Large intestine (tissue), 3 donors: ENCODE data around the gene SPEN. TPM values are rescaled to one million over a fixed set of nuclear protein-coding genes. Genes with fewer than 3 reads are reported as not detected.

Experiments
- DNase-seq, 2 donors: peaks; one replicate each; pipeline versions ENCODE4 v3.0.0 to v3.0.0-alpha.2; 2013
- H3K27ac ChIP-seq: one replicate; pipeline ENCODE4 v1.5.1; 2013; ENCODE audit warnings: low read length
- H3K27me3 ChIP-seq: 2 replicates; pipeline ENCODE4 v1.6.1; 2013; ENCODE audit warnings: low read length; ENCODE audit not compliant: control insufficient read depth, insufficient read depth
- H3K36me3 ChIP-seq: 2 replicates; pipeline ENCODE4 v1.6.1; 2013; ENCODE audit warnings: low read length; ENCODE audit not compliant: control insufficient read depth, insufficient read depth
- H3K4me1 ChIP-seq: one replicate; pipeline ENCODE4 v1.6.1; 2013; ENCODE audit warnings: low read length; ENCODE audit not compliant: control insufficient read depth, insufficient read depth
- H3K4me3 ChIP-seq: one replicate; pipeline ENCODE4 v1.5.1; 2013; ENCODE audit warnings: low read length
- H3K9me3 ChIP-seq: one replicate; pipeline ENCODE4 v1.6.1; 2013; ENCODE audit warnings: mild to moderate bottlenecking, low read depth, low read length, moderate library complexity; ENCODE audit not compliant: control insufficient read depth
- WGBS: methylation state at CpG from one replicate; pipeline ENCODE4 v1.1.5; 2013; ENCODE audit warnings: low lambda C conversion rate; ENCODE audit not compliant: insufficient coverage; 5-methylcytosine and 5-hydroxymethylcytosine counted together
- polyA plus RNA-seq: library from polyadenylated mRNA; unstranded; fragments of 120-200 nt; gene quantifications from one replicate; pipeline ENCODE4 v1.2.1, GENCODE V29; 2013

The SPEN gene
- polyA plus RNA-seq, 1 donor, result 47.8 TPM

GRCh38 chr1:15847893-15848142, 311 bp downstream of the SPEN start:
- Histone ChIP-seq H3K4me3 (peak overlapping the region; percentile 74), H3K27me3 (no peaks in the 10 kb centered on the region), H3K9me3 (no peaks in the 10 kb centered on the region), H3K4me1 (peaks cover 12% of the 10 kb centered on the region), H3K36me3 (no peaks in the 10 kb centered on the region), H3K27ac (peak overlapping the region; percentile 66)
- DNase-seq, result no peak
- WGBS, result no CpG with 5 or more reads among the region's 34 CpGs

DNA sequence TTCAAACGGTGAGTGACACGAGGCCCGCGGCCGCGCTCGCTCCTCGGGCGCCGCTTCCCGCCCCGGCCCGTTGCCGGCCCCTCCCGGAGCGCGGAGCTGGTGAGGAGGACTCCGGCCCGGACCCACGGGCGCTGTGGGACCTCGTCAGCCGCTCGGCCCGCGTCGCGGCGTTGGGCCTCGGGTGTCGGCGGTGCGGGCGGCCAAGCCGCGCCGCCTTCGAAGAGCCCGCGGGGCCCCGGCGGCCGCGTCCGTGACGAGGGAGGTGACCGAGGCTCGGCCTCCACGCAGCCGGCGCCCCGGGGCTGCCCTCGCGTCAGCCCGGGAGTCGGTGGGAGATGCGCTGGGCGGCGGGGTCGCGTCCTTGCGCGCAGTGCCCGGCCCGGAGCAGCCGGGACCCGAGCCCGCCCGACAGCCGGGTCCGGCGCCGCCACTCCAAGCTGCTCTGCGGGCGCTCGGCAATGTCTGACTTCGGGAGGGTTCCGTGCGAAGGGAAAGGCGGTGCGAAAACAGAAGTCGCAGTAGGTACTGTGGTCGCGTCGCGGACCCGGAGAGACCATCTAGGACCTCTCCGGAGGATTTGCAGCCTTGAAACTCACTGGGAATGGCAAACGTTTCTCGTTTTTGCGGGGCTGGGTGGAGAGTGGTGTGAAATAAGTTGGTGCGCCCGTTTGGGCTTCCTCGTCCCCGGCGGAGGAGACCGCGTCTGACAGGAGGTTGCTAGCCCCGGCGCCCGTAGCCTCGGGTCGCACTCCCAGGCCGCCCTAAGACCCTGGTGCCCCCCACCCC, 829 bp downstream of the SPEN start:
- WGBS, result no CpG with 5 or more reads among the region's 104 CpGs
- peak overlapping the region; percentile 94 for H3K27ac ChIP-seq
- H3K4me3 ChIP-seq, result peak overlapping the region; percentile 74
- no peaks in the 10 kb centered on the region for H3K9me3 ChIP-seq
- H3K4me1 ChIP-seq, result peaks cover 12% of the 10 kb centered on the region
- DNase-seq, result peak in 1 of 2 donors; percentile 65
- no peaks in the 10 kb centered on the region for H3K27me3 ChIP-seq
- H3K36me3 ChIP-seq, result no peaks in the 10 kb centered on the region

DNA sequence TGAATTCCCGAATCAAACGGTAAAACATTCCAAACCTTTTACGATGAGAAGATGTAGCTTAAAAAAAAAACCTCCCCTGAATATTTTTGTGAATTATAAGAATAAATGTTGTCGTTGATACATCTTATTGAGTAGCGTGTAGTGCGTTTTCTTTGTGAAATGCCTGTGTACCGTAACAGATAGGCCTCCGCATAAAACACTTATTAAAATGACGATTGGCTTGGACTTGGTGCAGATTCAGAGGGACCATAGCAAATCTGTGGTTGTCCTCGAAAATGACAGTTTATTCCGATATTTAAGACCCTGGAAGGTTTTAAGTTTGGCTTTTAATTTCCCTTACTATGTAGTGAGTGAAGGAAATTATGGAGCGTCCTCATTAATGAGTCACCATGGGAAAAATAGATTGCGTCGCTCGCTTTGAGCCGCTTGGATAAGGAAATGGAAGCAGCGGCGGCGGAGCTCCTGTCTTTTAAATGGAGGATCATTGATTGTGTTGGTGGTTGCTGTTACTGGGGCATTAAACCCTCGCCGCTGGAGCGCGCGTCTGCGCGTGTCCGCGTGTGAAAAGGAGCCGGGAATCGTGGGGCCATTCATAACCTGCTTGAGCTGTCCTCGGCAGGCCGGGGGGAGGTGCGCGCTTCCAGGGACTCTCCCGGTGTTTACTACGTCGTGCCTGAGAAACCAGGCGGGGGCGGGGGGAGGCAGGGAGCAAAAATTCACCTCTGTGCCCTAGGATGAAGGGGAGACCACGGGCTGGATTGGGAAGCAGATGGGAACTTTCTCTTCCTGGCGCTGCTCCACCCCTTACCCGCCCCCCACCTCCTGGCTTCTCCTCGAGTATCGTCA, 1.6 kb downstream of the SPEN start:
- Histone ChIP-seq H3K27ac (peak overlapping the region; percentile 94), H3K36me3 (no peaks in the 10 kb centered on the region), H3K4me1 (peaks cover 12% of the 10 kb centered on the region), H3K4me3 (peak overlapping the region; percentile 74), H3K27me3 (no peaks in the 10 kb centered on the region), H3K9me3 (no peaks in the 10 kb centered on the region)
- WGBS, result no CpG with 5 or more reads among the region's 44 CpGs
- DNase-seq, result peak; percentile 91 to 93

DNA sequence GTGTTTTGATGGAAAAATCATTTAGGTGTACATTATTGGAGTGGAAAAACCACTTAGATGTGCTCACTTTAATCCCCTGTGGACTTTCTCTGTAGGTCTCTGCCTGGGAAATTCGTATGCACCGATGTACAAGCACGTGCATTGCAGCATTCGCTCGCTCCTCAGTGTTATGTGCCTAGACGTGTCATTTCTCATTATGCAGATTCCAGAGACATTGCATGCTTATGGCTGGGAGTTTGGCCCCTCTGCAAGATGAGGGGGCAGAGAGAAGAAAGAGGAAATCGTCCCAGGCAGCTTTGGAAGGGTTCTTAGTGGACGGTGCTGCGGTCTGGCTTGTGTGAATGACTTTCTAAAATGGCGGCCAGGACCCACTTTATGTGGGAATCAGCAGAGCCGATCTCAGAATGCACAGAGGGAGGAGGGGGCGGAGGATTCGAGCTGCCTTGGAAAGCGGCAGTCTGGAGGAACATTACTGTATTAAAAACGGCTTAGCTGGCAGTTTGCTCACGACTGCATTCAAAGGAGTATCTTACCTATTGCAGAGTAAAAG, 2.3 kb downstream of the SPEN start:
- Histone ChIP-seq H3K27ac (peak overlapping the region; percentile 94), H3K4me3 (peak overlapping the region; percentile 74), H3K36me3 (no peaks in the 10 kb centered on the region), H3K4me1 (peaks cover 12% of the 10 kb centered on the region), H3K9me3 (no peaks in the 10 kb centered on the region), H3K27me3 (no peaks in the 10 kb centered on the region)
- WGBS, result no CpG with 5 or more reads among the region's 16 CpGs
- DNase-seq, result peak in 1 of 2 donors; percentile 78

DNA sequence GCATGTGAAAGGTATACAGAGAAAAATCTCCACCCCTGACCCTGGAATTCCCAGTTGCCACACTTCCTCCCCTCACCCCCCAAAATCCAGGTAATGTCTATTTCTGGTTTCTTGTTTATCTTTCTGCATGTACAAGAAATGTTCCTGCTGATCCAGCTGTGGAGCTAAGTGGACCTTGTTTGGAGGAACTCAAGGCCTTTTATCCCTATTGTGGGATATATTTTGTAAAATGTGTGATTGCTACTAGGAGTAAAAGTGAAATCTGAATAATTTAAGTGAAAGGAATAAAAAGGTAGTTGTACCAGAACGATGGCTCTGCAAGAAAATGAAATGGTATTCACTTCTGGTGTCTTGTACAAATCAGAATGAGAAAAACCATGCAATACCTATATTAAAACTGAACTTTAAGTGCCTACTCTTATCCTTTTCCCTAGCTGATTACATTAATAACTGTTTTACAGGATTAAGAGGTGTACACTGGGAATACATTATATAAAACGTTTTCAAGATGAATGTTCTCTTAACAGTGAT, 3.0 kb downstream of the SPEN start:
- Histone ChIP-seq H3K9me3 (no peaks in the 10 kb centered on the region), H3K27me3 (no peaks in the 10 kb centered on the region), H3K36me3 (no peaks in the 10 kb centered on the region), H3K4me3 (peak overlapping the region; percentile 74), H3K27ac (peak overlapping the region; percentile 94), H3K4me1 (peaks cover 12% of the 10 kb centered on the region)
- DNase-seq, result peak in 1 of 2 donors; percentile 41
- WGBS, result 0% methylated on average over 2 of the region's 2 CpGs

GRCh38 chr1:15851210-15852035, 3.9 kb downstream of the SPEN start:
- Histone ChIP-seq H3K27me3 (no peaks in the 10 kb centered on the region), H3K27ac (peak overlapping the region; percentile 94), H3K9me3 (no peaks in the 10 kb centered on the region), H3K4me3 (no peak overlapping the region), H3K36me3 (no peaks in the 10 kb centered on the region), H3K4me1 (peaks cover 12% of the 10 kb centered on the region)
- WGBS, result 80% methylated on average over 4 of the region's 16 CpGs
- no peak for DNase-seq

DNA sequence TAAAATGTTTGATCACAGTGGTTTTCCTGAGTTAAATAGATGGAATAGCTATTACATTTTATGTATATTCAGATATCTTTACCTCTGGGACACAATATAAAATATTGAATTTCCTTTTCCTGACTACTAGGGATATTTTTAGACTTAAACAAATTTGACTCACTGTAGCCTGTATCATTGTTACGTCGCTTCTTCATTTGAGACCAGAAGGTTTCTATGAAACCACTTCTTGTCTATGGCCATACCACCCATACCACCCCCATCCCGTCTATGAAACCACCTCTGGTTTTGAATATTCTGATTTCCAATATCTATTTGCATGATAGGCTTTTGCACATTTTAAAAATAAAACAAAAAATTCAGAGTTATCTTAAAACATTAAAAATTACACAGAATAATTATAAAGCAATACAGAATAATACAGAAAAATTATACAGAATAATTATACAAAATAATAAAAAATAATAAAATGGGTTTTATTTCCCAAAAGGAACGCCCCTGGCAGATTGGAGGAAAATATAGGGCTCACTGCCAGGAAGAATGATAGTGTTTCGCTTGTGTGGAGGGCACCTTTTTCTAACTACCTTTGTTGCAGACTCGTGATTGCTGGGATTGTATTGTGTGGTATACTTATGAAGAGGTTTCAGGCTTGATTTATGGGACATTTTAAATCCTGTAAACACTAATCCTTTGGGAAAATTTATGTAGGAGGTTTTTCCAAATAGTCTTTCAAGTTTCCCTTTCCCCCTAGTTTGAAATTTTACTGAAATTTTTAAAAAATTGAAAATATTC, 4.7 kb downstream of the SPEN start:
- peaks cover 9% of the 10 kb centered on the region for H3K4me1 ChIP-seq

GRCh38 chr1:15852828-15853302, 5.4 kb downstream of the SPEN start:
- peaks cover 9% of the 10 kb centered on the region for H3K4me1 ChIP-seq
- no peaks in the 10 kb centered on the region for H3K27me3 ChIP-seq
- no peak overlapping the region for H3K4me3 ChIP-seq
- 100% methylated on average over 1 of the region's 3 CpGs for WGBS
- no peaks in the 10 kb centered on the region for H3K9me3 ChIP-seq
- no peak overlapping the region for H3K27ac ChIP-seq
- no peaks in the 10 kb centered on the region for H3K36me3 ChIP-seq
- no peak for DNase-seq

More for the DNA sequence above, 4.7 kb downstream of the SPEN start:
- Histone ChIP-seq H3K4me3 (no peak overlapping the region), H3K27ac (no peak overlapping the region), H3K36me3 (no peaks in the 10 kb centered on the region), H3K27me3 (no peaks in the 10 kb centered on the region), H3K9me3 (no peaks in the 10 kb centered on the region)
- DNase-seq, result no peak
- WGBS, result 86% methylated on average over 2 of the region's 6 CpGs

DNA sequence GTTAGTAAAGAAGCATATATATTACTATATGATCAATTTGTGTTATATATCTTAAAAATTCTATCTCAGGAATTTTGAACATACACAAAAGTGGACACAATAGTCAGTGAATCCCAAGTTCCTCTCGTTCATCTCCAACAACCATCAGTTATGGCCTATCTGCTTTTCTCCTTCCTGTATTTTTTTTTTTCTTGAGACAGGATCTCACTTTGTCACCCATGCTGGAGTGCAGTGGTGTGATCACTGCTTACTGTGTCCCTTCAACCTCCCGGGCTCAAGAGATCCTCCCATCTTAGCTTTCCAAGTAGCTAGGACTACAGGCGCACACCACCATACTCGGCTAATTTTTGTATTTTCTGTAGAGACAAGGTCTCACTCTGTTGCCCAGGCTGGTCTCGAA, 9.4 kb downstream of the SPEN start:
- no peaks in the 10 kb centered on the region for H3K4me1 ChIP-seq
- WGBS, result 100% methylated on average over 1 of the region's 5 CpGs
- H3K27me3 ChIP-seq, result no peaks in the 10 kb centered on the region
- H3K4me3 ChIP-seq, result no peak overlapping the region
- H3K27ac ChIP-seq, result no peak overlapping the region
- H3K9me3 ChIP-seq, result no peaks in the 10 kb centered on the region
- DNase-seq, result no peak
- no peaks in the 10 kb centered on the region for H3K36me3 ChIP-seq
